Adrenal gland (tissue), 12 donors: Measurements from ENCODE around the gene HELZ. TPM values are rescaled to one million over a fixed set of nuclear protein-coding genes. Genes with fewer than 3 reads are reported as not detected.
A peak's percentile ranks its signal among the peaks of the same experiment; 100 is the strongest.
"Not testable (repeated sequence)": the region's sequence is repeated elsewhere in the genome, so short reads cannot be mapped to it uniquely, and the experiment has no call there.

Experiments
- DNase-seq, 7 donors: peaks; one replicate each; pipeline ENCODE4 v3.0.0-alpha.2; 2019 to 2020
- H3K27ac ChIP-seq, 5 donors: fragments of 200-600 bp; sonication (generic) in 4 of 5; 1 replicate in 3 of 5; 2 replicates in 2 of 5; pipeline versions ENCODE4 v1.5.1 to v1.8.0; 2016 to 2020; ENCODE audit warnings: mild to moderate bottlenecking in 1 of 5
- H3K27me3 ChIP-seq: fragments of 200-600 bp; 2 replicates; pipeline ENCODE4 v1.8.0; 2021
- H3K36me3 ChIP-seq, 2 donors: fragments of 200-600 bp; replicated peaks in 1 of 2; 1 replicate in 1 of 2; 2 replicates in 1 of 2; pipeline versions ENCODE4 v1.5.1 to v1.8.0; 2018 to 2022
- H3K4me1 ChIP-seq, 2 donors: fragments of 200-600 bp; replicated peaks in 1 of 2; 1 replicate in 1 of 2; 2 replicates in 1 of 2; pipeline versions ENCODE4 v1.5.1 to v1.8.0; 2018 to 2021
- H3K4me3 ChIP-seq, 4 donors: fragments of 200-600 bp; sonication (generic) in 3 of 4; one replicate each; pipeline ENCODE4 v1.5.1; 2016 to 2018
- H3K9me3 ChIP-seq, 3 donors: fragments of 200-600 bp; sonication (generic) in 1 of 3; replicated peaks in 1 of 3; 1 replicate in 2 of 3; 2 replicates in 1 of 3; pipeline versions ENCODE4 v1.5.1 to v1.8.0; 2016 to 2021
- CTCF ChIP-seq, 6 experiments: fragments of 450-650 bp in 4 of 6; fragments of 200-600 bp in 2 of 6; sonication (generic) in 1 of 6; IDR thresholded peaks; 1 replicate in 5 of 6; 2 replicates in 1 of 6; pipeline versions ENCODE4 v1.5.1 to v1.8.0; 2016 to 2021; ENCODE audit warnings: antibody characterized with exemption in 6 of 6, mild to moderate bottlenecking in 2 of 6, moderate library complexity in 1 of 6
- POLR2A ChIP-seq, 2 donors: fragments of 450-650 bp; IDR thresholded peaks; one replicate each; pipeline ENCODE4 v1.6.1; 2017; ENCODE audit warnings: antibody characterized with exemption in 2 of 2, mild to moderate bottlenecking in 2 of 2, moderate library complexity in 1 of 2
- WGBS, 4 donors: extraction: QIAGEN DNeasy Blood & Tissue Kit in 2 of 4; methylation state at CpG; one replicate each; pipeline versions ENCODE4 v1.1.5 to v1.1.7; 2013 to 2017; 5-methylcytosine and 5-hydroxymethylcytosine counted together
- intact Hi-C, 2 donors: fragments of 100-400 bp; cut with DNase I; formaldehyde crosslinking; loops; one replicate each; pipeline versions ENCODE4 v1.14.1 to v1.15.0; 2022 to 2023
- polyA plus RNA-seq, 3 donors: library from polyadenylated mRNA; stranded (reverse); fragments of 200-250 nt in 2 of 3; fragments of 350-450 nt in 1 of 3; fragmentation: Illumina TruSeq in 1 of 3; extraction: RNeasy Lipid Tissue Mini Kit (QIAGEN cat#74804) in 1 of 3; gene quantifications; one replicate each; pipeline ENCODE4 v1.2.3, GENCODE V29; 2013 to 2014
- total RNA-seq, 9 donors: library from RNA; depleted of rRNA in 4 of 9; stranded (reverse); fragments of >200 nt in 4 of 9; fragments of 120-200 nt in 1 of 9; fragmentation: NEBNext Ultra II Directional in 1 of 9; extraction: Animal tissue kit (Norgen Biotek cat#: 25700) in 1 of 9; gene quantifications; one replicate each; pipeline versions ENCODE4 v1.1.0 to v1.2.4, GENCODE V29; 2013 to 2023
- donor health status: healthy with polysubstance abuse.
- donor health status: Bipolar disorder and iron deficiency.
- donor health status: DM: yes; HTN: yes; CAD: no.
- donor health status: DM: no; HTN: no; CAD: no.
- donor health status: DM: no; HTN: no; CAD: no.
- donor health status: DM: yes; HTN: yes; CAD: no.

Gene HELZ
- total and polyA plus RNA-seq, 12 donors = 3.1 to 88.0 (median 47.9) TPM

- H3K4me3 ChIP-seq = no peak overlapping the region
- WGBS, 4 donors = 72 to 82% (median 79%) methylated on average over 11 of the region's 11 CpGs
- DNase-seq = peak in 3 of 7 donors; percentile 15 to 52 (median 41)
- no peaks in the 10 kb centered on the region for H3K27me3 ChIP-seq
- no peaks in the 10 kb centered on the region for H3K9me3 ChIP-seq
- H3K4me1 ChIP-seq = peaks cover 0 to 19% of the 10 kb centered on the region in 2 donors
- intact Hi-C loops = no loop called here
- peak overlapping the region in 3 of 5 donors; percentile 14 to 72 (median 61) for H3K27ac ChIP-seq
- H3K36me3 ChIP-seq = no peaks in the 10 kb centered on the region
- TF ChIP-seq CTCF (IDR thresholded peaks at IDR 0.05) (no peak), POLR2A (IDR thresholded peaks at IDR 0.05) (no peak)
These were observed 13.9 kb upstream of the HELZ start for GRCh38 chr17:67258821-67259468.

GRCh38 chr17:67256075-67256732, 11.2 kb upstream of the HELZ start:
- Histone ChIP-seq H3K27ac (peak overlapping the region in 1 of 5 donors; percentile 72), H3K9me3 (no peaks in the 10 kb centered on the region), H3K4me1 (peaks cover 0 to 19% of the 10 kb centered on the region in 2 donors), H3K27me3 (no peaks in the 10 kb centered on the region), H3K4me3 (no peak overlapping the region), H3K36me3 (no peaks in the 10 kb centered on the region)
- 84 to 97% (median 95%) methylated on average over 5 of the region's 5 CpGs for WGBS, 4 donors
- TF ChIP-seq POLR2A (IDR thresholded peaks at IDR 0.05) (no peak), CTCF (IDR thresholded peaks at IDR 0.05) (no peak)
- intact Hi-C loops = no loop called here
- peak in 1 of 7 donors; percentile 15 for DNase-seq

GRCh38 chr17:67253384-67253783, 8.4 kb upstream of the HELZ start:
- H3K27ac ChIP-seq = no peak overlapping the region
- H3K4me1 ChIP-seq = no peaks in the 10 kb centered on the region
- DNase-seq = no peak
- intact Hi-C loops = no loop called here
- TF ChIP-seq CTCF (IDR thresholded peaks at IDR 0.05) (no peak), POLR2A (IDR thresholded peaks at IDR 0.05) (no peak)
- WGBS, 4 donors = 75 to 87% (median 81%) methylated on average over 2 of the region's 2 CpGs
- H3K4me3 ChIP-seq = no peak overlapping the region
- no peaks in the 10 kb centered on the region for H3K27me3 ChIP-seq
- H3K36me3 ChIP-seq = no peaks in the 10 kb centered on the region
- no peaks in the 10 kb centered on the region for H3K9me3 ChIP-seq

GRCh38 chr17:67251586-67251985, 6.6 kb upstream of the HELZ start:
- intact Hi-C loops = not testable (repeated sequence)

More at GRCh38 chr17:67251586-67251985, 6.6 kb upstream of the HELZ start:
- H3K4me1 ChIP-seq, H3K9me3 ChIP-seq, H3K27ac ChIP-seq, H3K4me3 ChIP-seq, H3K27me3 ChIP-seq, H3K36me3 ChIP-seq: not testable (repeated sequence)
- peak in 1 of 7 donors; percentile 5 for DNase-seq
- 85 to 94% (median 87%) methylated on average over 4 of the region's 4 CpGs for WGBS, 4 donors
